K562 (cell line): ENCODE results near the gene RALGAPA2. TPM values are rescaled to one million over a fixed set of nuclear protein-coding genes. Genes with fewer than 3 reads are reported as not detected.

ENCODE experiments used
- ATAC-seq: fragments of 200-7000 bp; cut with Tn5 transposase; 3 replicates; pipeline ENCODE4 v1.9.1; 2020; ENCODE audit warnings: moderate library complexity
- BruUV-seq: library from RNA; stranded (reverse); fragments of 400-500 nt; replicated peaks from 2 replicates; lab custom pipeline; 2021; lab: Mats Ljungman, UMichigan
- CTCF ChIA-PET: fragments of 300-600 bp; formaldehyde crosslinking; extraction: SDS; loops from one replicate; lab custom pipeline; 2021; ENCODE audit warnings: low intra/inter-chr PET ratio; lab: Yijun Ruan, JAX
- POLR2A ChIA-PET: fragments of 300-600, 350-650 bp; sonication (Branson Sonifier 250); formaldehyde crosslinking; extraction: SDS; loops from one replicate; lab custom pipeline; 2021; ENCODE audit warnings: antibody characterized with exemption, inconsistent platforms; lab: Yijun Ruan, JAX
- DNase-seq, 4 experiments: peaks; one replicate each; pipeline versions ENCODE4 v3.0.0 to v3.0.0-alpha.2; 2011 to 2018; ENCODE audit warnings: low spot score in 3 of 4, mixed read lengths in 3 of 4; ENCODE audit errors: extremely low read depth in 1 of 4
- FAIRE-seq: peaks from 2 replicates; lab custom pipeline; 2011; peaks lifted over from hg19 to GRCh38; lab: Jason Lieb, UNC
- H2AFZ ChIP-seq: 2 replicates; pipeline ENCODE4 v1.6.0; 2011; ENCODE audit warnings: low read depth, low read length, control low read depth, inconsistent platforms
- H3K27ac ChIP-seq: fragments of 200-600 bp; 3 replicates; pipeline ENCODE4 v1.8.0; 2011; ENCODE audit warnings: low read depth, mild to moderate bottlenecking, control low read depth, inconsistent platforms, low read length, moderate library complexity, mixed read lengths; ENCODE audit errors: extremely low read depth
- H3K27me3 ChIP-seq, 2 experiments: fragments of 300-600 bp in 1 of 2; 2 replicates in 1 of 2; 3 replicates in 1 of 2; pipeline versions ENCODE4 v1.6.0 to v1.8.0; 2011; ENCODE audit warnings: inconsistent platforms in 2 of 2, low read length in 2 of 2, mild to moderate bottlenecking in 1 of 2, mixed read lengths in 1 of 2, moderate library complexity in 1 of 2; ENCODE audit not compliant: control insufficient read depth in 2 of 2, insufficient read depth in 2 of 2
- H3K36me3 ChIP-seq: fragments of 300-600 bp; 3 replicates; pipeline ENCODE4 v1.8.0; 2011; ENCODE audit warnings: mild to moderate bottlenecking, low read length, inconsistent platforms; ENCODE audit not compliant: control insufficient read depth, insufficient read depth
- H3K4me1 ChIP-seq, 2 experiments: fragments of 200-600 bp in 1 of 2; replicated peaks in 1 of 2; 2 replicates in 1 of 2; 3 replicates in 1 of 2; pipeline versions ENCODE4 v1.5.1 to v1.8.0; 2011; ENCODE audit warnings: inconsistent platforms in 2 of 2, low read length in 2 of 2, mild to moderate bottlenecking in 1 of 2, mixed read lengths in 1 of 2, moderate library complexity in 1 of 2; ENCODE audit not compliant: control insufficient read depth in 2 of 2, insufficient read depth in 2 of 2
- H3K4me2 ChIP-seq: 2 replicates; pipeline ENCODE4 v1.6.1; 2011; ENCODE audit warnings: low read length, control low read depth, inconsistent platforms, mixed read lengths; ENCODE audit not compliant: insufficient read depth
- H3K4me3 ChIP-seq: fragments of 200-600 bp; sonication (generic), shearing (Covaris generic); 2 replicates; pipeline ENCODE4 v1.5.1; 2016; ENCODE audit warnings: control low read depth, inconsistent platforms
- H3K79me2 ChIP-seq: fragments of 200-600 bp; 3 replicates; pipeline ENCODE4 v1.8.0; 2011; ENCODE audit warnings: low read length, inconsistent platforms; ENCODE audit not compliant: control insufficient read depth, insufficient read depth
- H3K9ac ChIP-seq, 2 experiments: 2 replicates each; pipeline versions ENCODE4 v1.6.0 to v1.6.1; 2011; ENCODE audit warnings: low read depth in 2 of 2, low read length in 2 of 2, control low read depth in 1 of 2, inconsistent platforms in 1 of 2, mild to moderate bottlenecking in 1 of 2, mixed read lengths in 1 of 2; ENCODE audit not compliant: insufficient read depth in 1 of 2
- H3K9me1 ChIP-seq: one replicate; pipeline ENCODE4 v1.6.0; 2011; ENCODE audit warnings: inconsistent platforms, mild to moderate bottlenecking, low read length, moderate library complexity; ENCODE audit not compliant: control insufficient read depth, insufficient read depth
- H3K9me3 ChIP-seq: replicated peaks from 2 replicates; pipeline ENCODE4 v1.5.1; 2011; ENCODE audit warnings: low read depth, low read length, inconsistent platforms; ENCODE audit not compliant: control insufficient read depth, insufficient read depth
- H4K20me1 ChIP-seq: replicated peaks from 2 replicates; pipeline ENCODE4 v1.6.1; 2011; ENCODE audit warnings: low read length, inconsistent platforms, mixed read lengths; ENCODE audit not compliant: control insufficient read depth, insufficient read depth
- EP400 ChIP-seq: fragments of 450-650 bp; IDR thresholded peaks from 2 replicates; pipeline ENCODE4 v1.6.1; 2017; ENCODE audit warnings: antibody characterized with exemption, mild to moderate bottlenecking, moderate library complexity
- HNRNPUL1 ChIP-seq: fragments of 200-400 bp; formaldehyde crosslinking; IDR thresholded peaks from 2 replicates; pipeline ENCODE4 v1.6.1; 2017; ENCODE audit warnings: low read length
- JUND ChIP-seq, 2 experiments: IDR thresholded peaks; 2 replicates in 1 of 2; 3 replicates in 1 of 2; pipeline ENCODE4 v1.6.1; 2011; ENCODE audit warnings: borderline replicate concordance in 2 of 2, low read depth in 2 of 2, low read length in 2 of 2, improper control_type of control experiment in 1 of 2, missing biosample characterization in 1 of 2, missing genetic modification characterization in 1 of 2, missing genetic modification reagents in 1 of 2
- KDM5B ChIP-seq: fragments of 200-600 bp; sonication (generic); IDR thresholded peaks from 2 replicates; pipeline ENCODE4 v1.6.1; 2012; ENCODE audit warnings: low read depth, mild to moderate bottlenecking, moderate library complexity, low read length, control low read depth, inconsistent platforms; ENCODE audit not compliant: insufficient replicate concordance
- KLF13 ChIP-seq: fragments of 450-650 bp; IDR thresholded peaks from 2 replicates; pipeline ENCODE4 v1.6.1; 2016; ENCODE audit warnings: missing genetic modification characterization, low read depth, mild to moderate bottlenecking, missing compliant biosample characterization, moderate library complexity, borderline replicate concordance
- L3MBTL2 ChIP-seq: fragments of 450-650 bp; IDR thresholded peaks from 2 replicates; pipeline ENCODE4 v1.6.1; 2016; ENCODE audit warnings: mild to moderate bottlenecking, moderate library complexity
- RBM22 ChIP-seq: fragments of 200-400 bp; formaldehyde crosslinking; IDR thresholded peaks from 2 replicates; pipeline ENCODE4 v1.6.1; 2018; ENCODE audit warnings: low read length, low read depth; ENCODE audit not compliant: poor library complexity, severe bottlenecking
- XRCC5 ChIP-seq: fragments of 200-400 bp; formaldehyde crosslinking; IDR thresholded peaks from 2 replicates; pipeline ENCODE4 v1.6.1; 2017; ENCODE audit warnings: low read depth, mild to moderate bottlenecking, low read length
- WGBS: fragments of 100-300 bp; shearing (Covaris generic); methylation state at CpG from one replicate; pipeline ENCODE4 v1.1.6; 2016; ENCODE audit warnings: low coverage, mixed read lengths; ENCODE audit not compliant: insufficient coverage; ENCODE audit errors: missing lambda C conversion rate; 5-methylcytosine and 5-hydroxymethylcytosine counted together
- in situ Hi-C: fragments of 300-500 bp; cut with MboI; formaldehyde crosslinking; loops from 4 replicates; pipeline ENCODE4 v1.15.0; 2018; ENCODE audit warnings: inconsistent platforms, mixed read lengths
- intact Hi-C: fragments of 100-400 bp; cut with micrococcal nuclease; formaldehyde crosslinking; loops from 2 replicates; pipeline ENCODE4 v1.14.2; 2022
- polyA plus RNA-seq, 8 experiments: library from polyadenylated mRNA; depleted of rRNA in 4 of 8; stranded (reverse) in 5 of 8; unstranded in 3 of 8; fragments of >200 nt; fragmentation: Nextera tagmentation in 2 of 8; fragmentation: Illumina TruSeq in 1 of 8; extraction: Ambion mirVana in 2 of 8; extraction: Trizol in 1 of 8; gene quantifications; 2 replicates each; pipeline versions ENCODE4 v1.2.1 to v1.2.3, GENCODE V29; 2011 to 2014; ENCODE audit warnings: inconsistent platforms in 1 of 8, missing spikeins in 1 of 8
- total RNA-seq, 7 experiments: library from RNA; depleted of rRNA in 6 of 7; stranded (reverse); fragments of >200 nt in 6 of 7; fragmentation: Illumina TruSeq in 2 of 7; extraction: Trizol in 2 of 7; gene quantifications; 2 replicates each; pipeline versions ENCODE4 v1.2.1 to v1.2.3, GENCODE V29; 2011 to 2021; ENCODE audit warnings: low replicate concordance in 1 of 7
- TF ChIP-seq, protein P1 (sequence below): sonication (generic); formaldehyde crosslinking; IDR thresholded peaks from 2 replicates; pipeline ENCODE4 v1.8.0; 2022; ENCODE audit warnings: mild to moderate bottlenecking, missing genetic modification reagents
- TF ChIP-seq, protein P2 (sequence below), 2 experiments: fragments of 250-450 bp in 1 of 2; fragments of 450-650 bp in 1 of 2; sonication (Bioruptor Pico) in 1 of 2; IDR thresholded peaks; 2 replicates each; pipeline versions ENCODE4 v1.6.1 to v1.8.0; 2016 to 2021; ENCODE audit warnings: mild to moderate bottlenecking in 2 of 2, moderate library complexity in 2 of 2, missing compliant biosample characterization in 1 of 2, missing genetic modification characterization in 1 of 2
- TF ChIP-seq, protein P3 (sequence below): IDR thresholded peaks from 3 replicates; pipeline ENCODE4 v1.6.1; 2011; ENCODE audit warnings: borderline replicate concordance, mild to moderate bottlenecking, moderate library complexity; ENCODE audit not compliant: insufficient read length; ENCODE audit errors: extremely low read depth
- TF ChIP-seq, protein P4 (sequence below): fragments of 450-650 bp; formaldehyde crosslinking; IDR thresholded peaks from 2 replicates; pipeline ENCODE4 v1.4.0; 2020; ENCODE audit warnings: mild to moderate bottlenecking, moderate library complexity

The RALGAPA2 gene
- total and polyA plus RNA-seq, 9 of the 15 experiments (the other 6 are each of a cell fraction or from before 2014, with no cell fraction given), result 0.35 to 2.7 (median 1.4) TPM

DNA sequence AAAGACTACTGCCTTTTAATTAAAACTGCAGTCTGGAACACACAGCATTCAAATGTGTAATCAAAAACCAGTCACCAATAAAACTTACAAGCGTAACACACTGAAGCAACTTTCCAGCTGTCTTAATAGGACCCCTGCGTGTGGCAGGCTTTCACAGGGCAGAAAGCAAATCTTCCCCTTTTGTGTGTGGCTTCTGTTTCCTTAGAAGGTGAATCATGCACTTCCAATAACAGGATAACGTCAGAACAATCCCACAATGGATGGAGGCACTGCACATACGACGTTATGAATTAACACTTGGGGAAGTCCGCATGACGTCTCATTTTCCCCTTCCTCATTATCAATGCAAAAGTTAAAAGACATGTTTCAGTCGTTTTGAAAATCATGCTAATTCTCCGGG lies 299.7 kb downstream of the RALGAPA2 start:
- ATAC-seq, result no peak
- FAIRE-seq, result no peak
- TF ChIP-seq JUND (IDR thresholded peaks at IDR 0.05; ENCODE audit: borderline replicate concordance, low read depth, low read length) (no peak), JUND (tag; IDR thresholded peaks at IDR 0.05; ENCODE audit: borderline replicate concordance, low read depth, low read length) (no peak), HNRNPUL1 (no peak), KLF13 (tag) (no peak), L3MBTL2 (no peak), EP400 (no peak), KDM5B (no peak), XRCC5 (no peak), RBM22 (no peak)
- TF ChIP-seq, protein P1, sequence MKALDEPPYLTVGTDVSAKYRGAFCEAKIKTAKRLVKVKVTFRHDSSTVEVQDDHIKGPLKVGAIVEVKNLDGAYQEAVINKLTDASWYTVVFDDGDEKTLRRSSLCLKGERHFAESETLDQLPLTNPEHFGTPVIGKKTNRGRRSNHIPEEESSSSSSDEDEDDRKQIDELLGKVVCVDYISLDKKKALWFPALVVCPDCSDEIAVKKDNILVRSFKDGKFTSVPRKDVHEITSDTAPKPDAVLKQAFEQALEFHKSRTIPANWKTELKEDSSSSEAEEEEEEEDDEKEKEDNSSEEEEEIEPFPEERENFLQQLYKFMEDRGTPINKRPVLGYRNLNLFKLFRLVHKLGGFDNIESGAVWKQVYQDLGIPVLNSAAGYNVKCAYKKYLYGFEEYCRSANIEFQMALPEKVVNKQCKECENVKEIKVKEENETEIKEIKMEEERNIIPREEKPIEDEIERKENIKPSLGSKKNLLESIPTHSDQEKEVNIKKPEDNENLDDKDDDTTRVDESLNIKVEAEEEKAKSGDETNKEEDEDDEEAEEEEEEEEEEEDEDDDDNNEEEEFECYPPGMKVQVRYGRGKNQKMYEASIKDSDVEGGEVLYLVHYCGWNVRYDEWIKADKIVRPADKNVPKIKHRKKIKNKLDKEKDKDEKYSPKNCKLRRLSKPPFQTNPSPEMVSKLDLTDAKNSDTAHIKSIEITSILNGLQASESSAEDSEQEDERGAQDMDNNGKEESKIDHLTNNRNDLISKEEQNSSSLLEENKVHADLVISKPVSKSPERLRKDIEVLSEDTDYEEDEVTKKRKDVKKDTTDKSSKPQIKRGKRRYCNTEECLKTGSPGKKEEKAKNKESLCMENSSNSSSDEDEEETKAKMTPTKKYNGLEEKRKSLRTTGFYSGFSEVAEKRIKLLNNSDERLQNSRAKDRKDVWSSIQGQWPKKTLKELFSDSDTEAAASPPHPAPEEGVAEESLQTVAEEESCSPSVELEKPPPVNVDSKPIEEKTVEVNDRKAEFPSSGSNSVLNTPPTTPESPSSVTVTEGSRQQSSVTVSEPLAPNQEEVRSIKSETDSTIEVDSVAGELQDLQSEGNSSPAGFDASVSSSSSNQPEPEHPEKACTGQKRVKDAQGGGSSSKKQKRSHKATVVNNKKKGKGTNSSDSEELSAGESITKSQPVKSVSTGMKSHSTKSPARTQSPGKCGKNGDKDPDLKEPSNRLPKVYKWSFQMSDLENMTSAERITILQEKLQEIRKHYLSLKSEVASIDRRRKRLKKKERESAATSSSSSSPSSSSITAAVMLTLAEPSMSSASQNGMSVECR (CRISPR knock-in tag), result no peak
- TF ChIP-seq, protein P2, sequence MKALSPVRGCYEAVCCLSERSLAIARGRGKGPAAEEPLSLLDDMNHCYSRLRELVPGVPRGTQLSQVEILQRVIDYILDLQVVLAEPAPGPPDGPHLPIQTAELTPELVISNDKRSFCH (CRISPR knock-in tag; IDR thresholded peaks at IDR 0.05), result no peak
- TF ChIP-seq, protein P2 (tag; IDR thresholded peaks at IDR 0.05), result no peak
- TF ChIP-seq, protein P3, sequence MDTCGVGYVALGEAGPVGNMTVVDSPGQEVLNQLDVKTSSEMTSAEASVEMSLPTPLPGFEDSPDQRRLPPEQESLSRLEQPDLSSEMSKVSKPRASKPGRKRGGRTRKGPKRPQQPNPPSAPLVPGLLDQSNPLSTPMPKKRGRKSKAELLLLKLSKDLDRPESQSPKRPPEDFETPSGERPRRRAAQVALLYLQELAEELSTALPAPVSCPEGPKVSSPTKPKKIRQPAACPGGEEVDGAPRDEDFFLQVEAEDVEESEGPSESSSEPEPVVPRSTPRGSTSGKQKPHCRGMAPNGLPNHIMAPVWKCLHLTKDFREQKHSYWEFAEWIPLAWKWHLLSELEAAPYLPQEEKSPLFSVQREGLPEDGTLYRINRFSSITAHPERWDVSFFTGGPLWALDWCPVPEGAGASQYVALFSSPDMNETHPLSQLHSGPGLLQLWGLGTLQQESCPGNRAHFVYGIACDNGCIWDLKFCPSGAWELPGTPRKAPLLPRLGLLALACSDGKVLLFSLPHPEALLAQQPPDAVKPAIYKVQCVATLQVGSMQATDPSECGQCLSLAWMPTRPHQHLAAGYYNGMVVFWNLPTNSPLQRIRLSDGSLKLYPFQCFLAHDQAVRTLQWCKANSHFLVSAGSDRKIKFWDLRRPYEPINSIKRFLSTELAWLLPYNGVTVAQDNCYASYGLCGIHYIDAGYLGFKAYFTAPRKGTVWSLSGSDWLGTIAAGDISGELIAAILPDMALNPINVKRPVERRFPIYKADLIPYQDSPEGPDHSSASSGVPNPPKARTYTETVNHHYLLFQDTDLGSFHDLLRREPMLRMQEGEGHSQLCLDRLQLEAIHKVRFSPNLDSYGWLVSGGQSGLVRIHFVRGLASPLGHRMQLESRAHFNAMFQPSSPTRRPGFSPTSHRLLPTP, result no peak
- TF ChIP-seq, protein P4, sequence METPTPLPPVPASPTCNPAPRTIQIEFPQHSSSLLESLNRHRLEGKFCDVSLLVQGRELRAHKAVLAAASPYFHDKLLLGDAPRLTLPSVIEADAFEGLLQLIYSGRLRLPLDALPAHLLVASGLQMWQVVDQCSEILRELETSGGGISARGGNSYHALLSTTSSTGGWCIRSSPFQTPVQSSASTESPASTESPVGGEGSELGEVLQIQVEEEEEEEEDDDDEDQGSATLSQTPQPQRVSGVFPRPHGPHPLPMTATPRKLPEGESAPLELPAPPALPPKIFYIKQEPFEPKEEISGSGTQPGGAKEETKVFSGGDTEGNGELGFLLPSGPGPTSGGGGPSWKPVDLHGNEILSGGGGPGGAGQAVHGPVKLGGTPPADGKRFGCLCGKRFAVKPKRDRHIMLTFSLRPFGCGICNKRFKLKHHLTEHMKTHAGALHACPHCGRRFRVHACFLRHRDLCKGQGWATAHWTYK (CRISPR knock-in tag), result no peak

More for the DNA sequence above, 299.7 kb downstream of the RALGAPA2 start:
- no TSS peak for BruUV-seq
- POLR2A ChIA-PET, result no interaction called here
- DNase-seq, result no peak
- no peaks in the 10 kb centered on the region for H3K9me1 ChIP-seq
- no peaks in the 10 kb centered on the region for H4K20me1 ChIP-seq
- H3K27me3 ChIP-seq, result peaks cover 0 to 9% of the 10 kb centered on the region in 2 experiments; a peak in 3 of 5 replicates
- no peak overlapping the region for H2AFZ ChIP-seq
- H3K4me1 ChIP-seq, result no peaks in the 10 kb centered on the region
- no peaks in the 10 kb centered on the region for H3K36me3 ChIP-seq
- no peak overlapping the region for H3K4me3 ChIP-seq
- no peaks in the 10 kb centered on the region for H3K79me2 ChIP-seq
- in situ Hi-C loops (no loop called here), intact Hi-C loops (no loop called here)
- H3K4me2 ChIP-seq, result no peak overlapping the region
- no peak overlapping the region for H3K9ac ChIP-seq
- CTCF ChIA-PET, result no interaction called here
- WGBS, result 24% methylated on average over 9 of the region's 9 CpGs
- H3K27ac ChIP-seq, result no peak overlapping the region
- H3K9me3 ChIP-seq, result no peaks in the 10 kb centered on the region
